HepG2 (cell line): ENCODE data around the gene P4HB.

Experiments used
- HNF4A ChIP-seq: sonication (generic); formaldehyde crosslinking; IDR thresholded peaks from 2 replicates; pipeline ENCODE4 v1.4.0; 2020; ENCODE audit warnings: missing genetic modification reagents
- PBX3 ChIP-seq: sonication (generic); formaldehyde crosslinking; IDR thresholded peaks from 2 replicates; pipeline ENCODE4 v1.8.1; 2023; ENCODE audit warnings: missing genetic modification reagents, inconsistent platforms, borderline replicate concordance
- RAD21 ChIP-seq: fragments of 450-650 bp; formaldehyde crosslinking; IDR thresholded peaks from 2 replicates; pipeline ENCODE4 v1.5.0; 2020; ENCODE audit warnings: mild to moderate bottlenecking
- RNF2 ChIP-seq: fragments of 450-650 bp; conservative IDR thresholded peaks from 2 replicates; pipeline ENCODE4 v1.6.1; 2016; ENCODE audit warnings: low read depth
- SMC3 ChIP-seq: IDR thresholded peaks from 2 replicates; pipeline ENCODE4 v1.6.1; 2011; ENCODE audit warnings: low read length, improper control_type of control experiment
- ZKSCAN1 ChIP-seq: fragments of 150-350 bp; IDR thresholded peaks from 2 replicates; pipeline ENCODE4 v1.6.1; 2014; ENCODE audit warnings: low read length
- ZNF121 ChIP-seq: sonication (generic); formaldehyde crosslinking; IDR thresholded peaks from 2 replicates; pipeline ENCODE4 v1.5.0; 2020; ENCODE audit warnings: mild to moderate bottlenecking, missing genetic modification reagents
- ZNF138 ChIP-seq: sonication (generic); formaldehyde crosslinking; IDR thresholded peaks from 2 replicates; pipeline ENCODE4 v1.5.0; 2020; ENCODE audit warnings: mild to moderate bottlenecking, low read depth, missing genetic modification reagents
- ZNF317 ChIP-seq: sonication (generic); formaldehyde crosslinking; IDR thresholded peaks from 2 replicates; pipeline ENCODE4 v1.5.0; 2020; ENCODE audit warnings: mild to moderate bottlenecking, missing genetic modification reagents
- ZNF660 ChIP-seq: sonication (generic); formaldehyde crosslinking; IDR thresholded peaks from 2 replicates; pipeline ENCODE4 v1.5.1; 2020; ENCODE audit warnings: mild to moderate bottlenecking, low read depth, missing genetic modification reagents, borderline replicate concordance
- ZNF709 ChIP-seq: sonication (generic); formaldehyde crosslinking; IDR thresholded peaks from 2 replicates; pipeline ENCODE4 v1.5.0; 2020; ENCODE audit warnings: mild to moderate bottlenecking, missing genetic modification reagents
- TF ChIP-seq, protein P1 (sequence below): sonication (generic); formaldehyde crosslinking; IDR thresholded peaks from 2 replicates; pipeline ENCODE4 v1.8.0; 2022; ENCODE audit warnings: low read depth, missing genetic modification reagents

DNA sequence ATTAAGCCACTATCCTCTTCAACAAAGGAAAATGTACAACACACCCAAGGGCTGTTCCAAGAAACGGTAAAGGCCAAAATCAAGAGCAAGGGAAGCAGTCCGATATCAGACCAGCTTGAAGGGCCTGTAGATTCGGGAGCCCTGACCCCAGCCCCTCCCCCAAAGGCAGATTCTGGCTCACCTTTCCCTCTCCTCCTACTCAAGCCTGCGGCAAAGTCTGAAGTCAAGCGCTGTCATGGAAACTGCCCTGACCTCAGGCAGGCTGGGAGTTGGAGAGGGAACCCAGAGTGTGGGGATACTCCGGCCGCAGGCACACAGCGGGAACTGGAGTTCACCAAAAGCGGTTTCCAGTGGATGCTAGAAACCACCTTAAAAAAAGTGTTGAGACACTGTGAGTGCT is 29.3 kb upstream of the P4HB start:
- TF ChIP-seq RNF2 (no peak), SMC3 (no peak), ZNF138 (no peak), ZNF317 (CRISPR knock-in tag) (no peak), RAD21 (CRISPR knock-in tag) (no peak), PBX3 (no peak), ZNF121 (no peak), ZNF709 (CRISPR knock-in tag) (no peak), HNF4A (CRISPR knock-in tag) (no peak), ZNF660 (CRISPR knock-in tag) (no peak), ZKSCAN1 (no peak)
- TF ChIP-seq, protein P1, sequence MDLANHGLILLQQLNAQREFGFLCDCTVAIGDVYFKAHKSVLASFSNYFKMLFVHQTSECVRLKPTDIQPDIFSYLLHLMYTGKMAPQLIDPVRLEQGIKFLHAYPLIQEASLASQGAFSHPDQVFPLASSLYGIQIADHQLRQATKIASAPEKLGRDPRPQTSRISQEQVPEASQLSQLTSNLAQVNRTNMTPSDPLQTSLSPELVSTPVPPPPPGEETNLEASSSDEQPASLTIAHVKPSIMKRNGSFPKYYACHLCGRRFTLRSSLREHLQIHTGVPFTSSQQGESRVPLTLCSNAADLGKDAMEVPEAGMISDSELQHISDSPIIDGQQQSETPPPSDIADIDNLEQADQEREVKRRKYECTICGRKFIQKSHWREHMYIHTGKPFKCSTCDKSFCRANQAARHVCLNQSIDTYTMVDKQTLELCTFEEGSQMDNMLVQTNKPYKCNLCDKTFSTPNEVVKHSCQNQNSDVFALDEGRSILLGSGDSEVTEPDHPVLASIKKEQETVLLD (CRISPR knock-in tag): no peak
